HepG2 (cell line): ENCODE measurements around the gene SIDT1. TPM values are rescaled to one million over a fixed set of nuclear protein-coding genes. Genes with fewer than 3 reads are reported as not detected.
A peak's percentile ranks its signal among the peaks of the same experiment; 100 is the strongest.

Experiments
- ASH2L ChIP-seq: fragments of 300-600, 200-600 bp; sonication (generic); IDR thresholded peaks from 2 replicates; pipeline ENCODE4 v1.7.0; 2017; ENCODE audit warnings: low read depth, mild to moderate bottlenecking, moderate library complexity, mixed read lengths, low read length; ENCODE audit not compliant: insufficient read length
- CEBPG ChIP-seq: IDR thresholded peaks from 2 replicates; pipeline ENCODE4 v1.6.1; 2016
- EHMT2 ChIP-seq: fragments of 200-600 bp; sonication (generic); IDR thresholded peaks from 2 replicates; pipeline ENCODE4 v1.7.0; 2017; ENCODE audit warnings: antibody characterized with exemption, low read depth, low read length, borderline replicate concordance
- FOXA3 ChIP-seq: IDR thresholded peaks from 2 replicates; pipeline ENCODE4 v1.6.1; 2016; ENCODE audit warnings: missing genetic modification reagents, missing compliant biosample characterization
- KDM6A ChIP-seq: IDR thresholded peaks from 2 replicates; pipeline ENCODE4 v1.6.1; 2016; ENCODE audit warnings: low read depth
- KLF15 ChIP-seq: sonication (generic); formaldehyde crosslinking; IDR thresholded peaks from 2 replicates; pipeline ENCODE4 v1.8.1; 2023; ENCODE audit warnings: borderline replicate concordance, mild to moderate bottlenecking, inconsistent platforms, missing genetic modification reagents, mixed read lengths
- KLF16 ChIP-seq, 2 experiments: sonication (generic) in 1 of 2; formaldehyde crosslinking in 1 of 2; IDR thresholded peaks; 2 replicates each; pipeline versions ENCODE4 v1.6.1 to v1.8.0; 2016 to 2023; ENCODE audit warnings: missing genetic modification reagents in 2 of 2, missing compliant biosample characterization in 1 of 2
- MLLT10 ChIP-seq: sonication (generic); formaldehyde crosslinking; IDR thresholded peaks from 2 replicates; pipeline ENCODE4 v1.4.0; 2020; ENCODE audit warnings: missing genetic modification reagents
- MYPOP ChIP-seq: sonication (generic); formaldehyde crosslinking; IDR thresholded peaks from 2 replicates; pipeline ENCODE4 v1.8.1; 2023; ENCODE audit warnings: mild to moderate bottlenecking, moderate library complexity, missing genetic modification reagents
- NAIF1 ChIP-seq: sonication (generic); formaldehyde crosslinking; IDR thresholded peaks from 2 replicates; pipeline ENCODE4 v1.5.0; 2020; ENCODE audit warnings: mild to moderate bottlenecking, missing genetic modification reagents, borderline replicate concordance
- NR2F2 ChIP-seq: IDR thresholded peaks from 2 replicates; pipeline ENCODE4 v1.6.1; 2012; ENCODE audit warnings: low read depth, inconsistent platforms, borderline replicate concordance
- PATZ1 ChIP-seq: sonication (generic); formaldehyde crosslinking; IDR thresholded peaks from 2 replicates; pipeline ENCODE4 v1.4.0; 2020; ENCODE audit warnings: missing genetic modification reagents
- POLR2AphosphoS5 ChIP-seq: IDR thresholded peaks from 2 replicates; pipeline ENCODE4 v1.6.1; 2012; ENCODE audit warnings: low read depth, low read length
- RAD51 ChIP-seq: fragments of 450-650 bp; IDR thresholded peaks from 2 replicates; pipeline ENCODE4 v1.6.1; 2016; ENCODE audit warnings: borderline replicate concordance
- RARA ChIP-seq: IDR thresholded peaks from 2 replicates; pipeline ENCODE4 v1.6.1; 2016; ENCODE audit warnings: missing genetic modification reagents, missing compliant biosample characterization
- REST ChIP-seq, 2 experiments: IDR thresholded peaks; 2 replicates each; pipeline ENCODE4 v1.6.1; 2011 to 2012; ENCODE audit warnings: low read length in 2 of 2, borderline replicate concordance in 1 of 2, low read depth in 1 of 2, mild to moderate bottlenecking in 1 of 2, moderate library complexity in 1 of 2
- SMAD3 ChIP-seq: sonication (generic); formaldehyde crosslinking; IDR thresholded peaks from 2 replicates; pipeline ENCODE4 v1.4.0; 2020; ENCODE audit warnings: missing genetic modification reagents
- SP140L ChIP-seq: sonication (generic); formaldehyde crosslinking; IDR thresholded peaks from 2 replicates; pipeline ENCODE4 v1.4.0; 2020; ENCODE audit warnings: missing genetic modification reagents, borderline replicate concordance
- TEAD3 ChIP-seq: optimal IDR thresholded peaks from 2 replicates; pipeline ENCODE3; 2016; ENCODE audit warnings: borderline replicate concordance
- ZFP1 ChIP-seq: IDR thresholded peaks from 2 replicates; pipeline ENCODE4 v1.6.1; 2016
- ZNF33A ChIP-seq: sonication (generic); formaldehyde crosslinking; IDR thresholded peaks from 2 replicates; pipeline ENCODE4 v1.5.1; 2020; ENCODE audit warnings: missing genetic modification reagents, mild to moderate bottlenecking, moderate library complexity, borderline replicate concordance
- ZNF678 ChIP-seq: sonication (generic); formaldehyde crosslinking; IDR thresholded peaks from 2 replicates; pipeline ENCODE4 v1.4.0; 2020; ENCODE audit warnings: mild to moderate bottlenecking, missing genetic modification reagents
- ZNF775 ChIP-seq: sonication (generic); formaldehyde crosslinking; IDR thresholded peaks from 2 replicates; pipeline ENCODE4 v1.4.0; 2020; ENCODE audit warnings: missing genetic modification reagents, mild to moderate bottlenecking, moderate library complexity, borderline replicate concordance
- ZSCAN21 ChIP-seq: sonication (generic); formaldehyde crosslinking; IDR thresholded peaks from 2 replicates; pipeline ENCODE4 v1.8.0; 2022; ENCODE audit warnings: mild to moderate bottlenecking, missing genetic modification reagents, moderate library complexity, borderline replicate concordance
- polyA plus RNA-seq, 8 experiments: library from polyadenylated mRNA; depleted of rRNA in 3 of 8; stranded (reverse) in 7 of 8; unstranded in 1 of 8; fragments of >200 nt; fragmentation: Illumina TruSeq in 4 of 8; extraction: Trizol in 4 of 8; gene quantifications; 2 replicates each; pipeline versions ENCODE4 v1.2.1 to v1.2.3, GENCODE V29; 2011 to 2016; ENCODE audit warnings: low read depth in 4 of 8, missing spikeins in 1 of 8, mixed read lengths in 1 of 8; ENCODE audit not compliant: insufficient read depth in 1 of 8
- total RNA-seq, 5 experiments: library from RNA; depleted of rRNA; stranded (reverse); fragments of >200 nt; fragmentation: Illumina TruSeq; extraction: Trizol; gene quantifications; 2 replicates each; pipeline ENCODE4 v1.2.3, GENCODE V29; 2016; ENCODE audit warnings: low read depth in 1 of 5

The SIDT1 gene
- total and polyA plus RNA-seq, 2 of the 13 experiments (the other 11 are each of a cell fraction or from before 2014, with no cell fraction given): 0.07 TPM

- TF ChIP-seq RAD51: no peak
- TF ChIP-seq CEBPG: peak; percentile 41; the same call in 1 of the 2 replicates
- TF ChIP-seq SP140L: no peak
- peak in 1 of 2 experiments; percentile 71; a peak in 2 of 4 replicates for TF ChIP-seq REST (IDR thresholded peaks at IDR 0.05; ENCODE audit: borderline replicate concordance in 1 of 2, low read depth in 1 of 2, low read length in 2 of 2)
- TF ChIP-seq ZNF678: no peak
- TF ChIP-seq EHMT2: no peak
- peak; percentile 99 for TF ChIP-seq ZNF775 (CRISPR knock-in tag)
- 0 out of 2 replicates have a peak, but pooled peaks have one; percentile 20 for TF ChIP-seq MYPOP (CRISPR knock-in tag)
- no peak for TF ChIP-seq NAIF1
- peak; percentile 97 for TF ChIP-seq FOXA3
- peak; percentile 61; the same call in 1 of the 2 replicates for TF ChIP-seq POLR2AphosphoS5
- peak; percentile 82 for TF ChIP-seq RARA (CRISPR knock-in tag)
- TF ChIP-seq ZFP1 (CRISPR knock-in tag): peak; percentile 73; the same call in 1 of the 2 replicates
- peak; percentile 95 for TF ChIP-seq ASH2L
- TF ChIP-seq ZNF33A: 0 out of 2 replicates have a peak, but pooled peaks have one; percentile 69
- TF ChIP-seq KLF16 (CRISPR knock-in tag; IDR thresholded peaks at IDR 0.05): peak in 1 of 2 experiments; percentile 20; a peak in 1 of 4 replicates
- TF ChIP-seq ZSCAN21 (CRISPR knock-in tag): no peak
- TF ChIP-seq TEAD3 (CRISPR knock-in tag): peak; percentile 30
- TF ChIP-seq KDM6A (CRISPR knock-in tag): peak; percentile 75
- TF ChIP-seq KLF15 (CRISPR knock-in tag): no peak
- TF ChIP-seq SMAD3 (CRISPR knock-in tag): no peak
- no peak for TF ChIP-seq MLLT10 (CRISPR knock-in tag)
- peak; percentile 59 for TF ChIP-seq PATZ1
- peak; percentile 82 for TF ChIP-seq NR2F2
These were observed 131.0 kb downstream of the SIDT1 start (continued) for GRCh38 chr3:113663324-113663750.
